ENCODE results near the gene TMEM54. TPM values are rescaled to one million over a fixed set of nuclear protein-coding genes. Genes with fewer than 3 reads are reported as not detected.

TMEM54 gene
- total and polyA plus RNA-seq, 10 of the 15 experiments (the other 5 are each of a cell fraction or from before 2014, with no cell fraction given): 0.07 to 0.94 (median 0.56) TPM; not detected in 1

- in situ Hi-C loops (cut with MboI): loop anchor here (25.0 kb wide), 1 partner anchor 687 kb away; no protein-coding TSS in a partner anchor
- RAD21 ChIA-PET (ENCODE audit: unreplicated experiment): interaction anchor here (1.1 kb wide), 1 partner anchor 130 kb away, joined by 4 read pairs; no protein-coding TSS in a partner anchor
- Histone ChIP-seq H2AFZ (ENCODE audit: control insufficient read depth, low read depth, low read length) (no peak overlapping the region), H3K36me3 (ENCODE audit: control insufficient read depth in 2 of 2, insufficient read depth in 2 of 2, low read length in 1 of 2) (no peaks in the 10 kb centered on the region), H3K9me3 (replicated peaks; ENCODE audit: control insufficient read depth, insufficient read depth, low read length) (no peaks in the 10 kb centered on the region), H3K9ac (ENCODE audit: control insufficient read depth, insufficient read depth, low read length) (no peak overlapping the region), H3K27me3 (replicated peaks in 1 of 2; ENCODE audit: control insufficient read depth in 2 of 2, insufficient read depth in 2 of 2, low read length in 1 of 2) (peaks cover 0 to 5% of the 10 kb centered on the region in 2 experiments; a peak in 2 of 4 replicates), H3K4me1 (ENCODE audit: control insufficient read depth, insufficient read depth, low read length) (no peaks in the 10 kb centered on the region; the same call in 1 of the 2 replicates), H3K27ac (ENCODE audit: control insufficient read depth, insufficient read depth) (no peak overlapping the region), H3K4me2 (ENCODE audit: control insufficient read depth, insufficient read depth) (no peak overlapping the region), H3K79me2 (ENCODE audit: control insufficient read depth, insufficient read depth, low read length) (no peaks in the 10 kb centered on the region), H3K4me3 (no peak overlapping the region), H4K20me1 (ENCODE audit: control insufficient read depth, insufficient read depth) (no peaks in the 10 kb centered on the region)
- peak; percentile 87 for ATAC-seq
- SMC1A ChIA-PET (ENCODE audit: uncharacterized antibody, unreplicated experiment): interaction anchor here (0.7 to 1.1 kb wide), 2 partner anchors 130 to 279 kb away, joined by 3 to 5 read pairs; no protein-coding TSS in a partner anchor
- CTCF ChIA-PET: interaction anchor here (0.9 to 1.0 kb wide), 3 partner anchors 130 to 161 kb away, joined by 3 to 7 read pairs (median 6); no protein-coding TSS in a partner anchor
- intact Hi-C loops (cut with micrococcal nuclease; ENCODE audit: unreplicated experiment): no loop called here
- POLR2A ChIA-PET: no interaction called here
- no peak for DNase-seq (ENCODE audit: low read depth, low spot score)
- FAIRE-seq: no peak
- BruUV-seq (replicated peaks): no TSS peak
- TF ChIP-seq E2F4 (IDR thresholded peaks at IDR 0.05; ENCODE audit: low read depth, low read length) (no peak), PAX5 (IDR thresholded peaks at IDR 0.05; ENCODE audit: borderline replicate concordance, low read depth, low read length) (no peak), BRCA1 (IDR thresholded peaks at IDR 0.05; ENCODE audit: low read depth, low read length) (no peak), BACH1 (IDR thresholded peaks at IDR 0.05; ENCODE audit: borderline replicate concordance) (no peak), E2F8 (IDR thresholded peaks at IDR 0.05; ENCODE audit: low read depth, partially characterized antibody) (no peak), NRF1 (conservative IDR thresholded peaks at IDR 0.05; ENCODE audit: low read depth, low read length) (no peak), ATF3 (IDR thresholded peaks at IDR 0.05; ENCODE audit: borderline replicate concordance, extremely low read depth, low read depth, low read length) (no peak)
- WGBS (ENCODE audit: insufficient coverage, insufficient replicate concordance, low lambda C conversion rate, missing lambda C conversion rate): 14% methylated on average over 26 of the region's 31 CpGs
Observed at GRCh38 chr1:32924881-32925344, 23.7 kb upstream of the TMEM54 start.

Measured in GM12878 (cell line).